ENCODE measurements around the gene ACTR2.

DNA sequence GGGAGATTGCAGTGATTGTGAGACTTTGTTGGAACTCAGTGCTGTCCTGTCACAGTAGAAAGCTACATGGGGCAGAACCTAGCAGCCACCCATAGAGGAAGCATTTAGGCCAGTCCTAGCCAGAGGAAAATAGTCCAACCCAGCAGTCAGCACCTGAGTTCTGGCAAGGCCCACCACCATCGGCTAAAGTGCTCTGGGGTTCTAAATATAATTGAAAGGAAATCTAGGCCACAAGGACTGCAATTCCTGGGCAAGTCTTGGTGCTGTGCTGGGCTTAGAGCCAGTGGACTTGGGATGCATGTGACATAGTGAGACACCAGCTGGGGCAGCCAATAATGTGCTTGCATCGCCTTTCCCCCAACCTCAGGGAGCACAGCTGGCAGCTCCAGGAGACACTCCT lies 28.9 kb upstream of the ACTR2 start:
- TF ChIP-seq, protein P1, sequence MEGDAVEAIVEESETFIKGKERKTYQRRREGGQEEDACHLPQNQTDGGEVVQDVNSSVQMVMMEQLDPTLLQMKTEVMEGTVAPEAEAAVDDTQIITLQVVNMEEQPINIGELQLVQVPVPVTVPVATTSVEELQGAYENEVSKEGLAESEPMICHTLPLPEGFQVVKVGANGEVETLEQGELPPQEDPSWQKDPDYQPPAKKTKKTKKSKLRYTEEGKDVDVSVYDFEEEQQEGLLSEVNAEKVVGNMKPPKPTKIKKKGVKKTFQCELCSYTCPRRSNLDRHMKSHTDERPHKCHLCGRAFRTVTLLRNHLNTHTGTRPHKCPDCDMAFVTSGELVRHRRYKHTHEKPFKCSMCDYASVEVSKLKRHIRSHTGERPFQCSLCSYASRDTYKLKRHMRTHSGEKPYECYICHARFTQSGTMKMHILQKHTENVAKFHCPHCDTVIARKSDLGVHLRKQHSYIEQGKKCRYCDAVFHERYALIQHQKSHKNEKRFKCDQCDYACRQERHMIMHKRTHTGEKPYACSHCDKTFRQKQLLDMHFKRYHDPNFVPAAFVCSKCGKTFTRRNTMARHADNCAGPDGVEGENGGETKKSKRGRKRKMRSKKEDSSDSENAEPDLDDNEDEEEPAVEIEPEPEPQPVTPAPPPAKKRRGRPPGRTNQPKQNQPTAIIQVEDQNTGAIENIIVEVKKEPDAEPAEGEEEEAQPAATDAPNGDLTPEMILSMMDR (IDR thresholded peaks at IDR 0.05), result no peak
- TF ChIP-seq EZH2phosphoT487 (IDR thresholded peaks at IDR 0.05), result no peak

Measured in neural progenitor cell (in vitro differentiated cells).